PC-3 (cell line): ENCODE data around the gene SERTAD1. TPM values are rescaled to one million over a fixed set of nuclear protein-coding genes. Genes with fewer than 3 reads are reported as not detected.
"Not testable (repeated sequence)": the region's sequence is repeated elsewhere in the genome, so short reads cannot be mapped to it uniquely, and the experiment has no call there.

Source experiments
- ATAC-seq: fragments of 200-7000 bp; cut with Tn5 transposase; 2 replicates; pipeline ENCODE4 v1.9.1; 2020; ENCODE audit warnings: mild to moderate bottlenecking, moderate library complexity
- BruUV-seq: library from RNA; stranded (reverse); fragments of 400-500 nt; replicated peaks from 2 replicates; lab custom pipeline; 2021; lab: Mats Ljungman, UMichigan
- CTCF ChIA-PET: fragments of 300-600 bp; sonication (Branson Sonifier 250); formaldehyde crosslinking; loops from one replicate; lab custom pipeline; 2022; ENCODE audit warnings: antibody characterized with exemption; lab: Charles Lee
- POLR2A ChIA-PET: fragments of 300-600 bp; sonication (Branson Sonifier 250); formaldehyde crosslinking; loops from one replicate; lab custom pipeline; 2022; ENCODE audit warnings: antibody characterized with exemption; ENCODE audit not compliant: unreplicated experiment; lab: Charles Lee
- DNase-seq: peaks from one replicate; pipeline ENCODE4 v3.0.0-alpha.2; 2015
- H2AFZ ChIP-seq: fragments of 300-600 bp; sonication (generic); 2 replicates; pipeline ENCODE4 v1.6.0; 2016; ENCODE audit warnings: antibody characterized with exemption, low read length
- H3F3A ChIP-seq: fragments of 300-600 bp; sonication (generic); one replicate; pipeline ENCODE4 v1.6.0; 2017; ENCODE audit warnings: antibody characterized with exemption, low read length, control low read depth, mild to moderate bottlenecking; ENCODE audit not compliant: unreplicated experiment
- H3K27ac ChIP-seq: fragments of 300-600 bp; sonication (generic); 2 replicates; pipeline ENCODE4 v1.5.1; 2016; ENCODE audit warnings: mild to moderate bottlenecking, low read length
- H3K27me3 ChIP-seq: fragments of 300-600 bp; sonication (generic); 2 replicates; pipeline ENCODE4 v1.6.1; 2016; ENCODE audit warnings: low read length, mixed read lengths
- H3K36me3 ChIP-seq: fragments of 300-600 bp; sonication (generic); 2 replicates; pipeline ENCODE4 v1.6.1; 2016; ENCODE audit warnings: low read depth, mixed run types, low read length, mixed read lengths
- H3K4me1 ChIP-seq: fragments of 300-600 bp; sonication (generic); 2 replicates; pipeline ENCODE4 v1.5.1; 2016; ENCODE audit warnings: low read length; ENCODE audit not compliant: insufficient read depth
- H3K4me2 ChIP-seq: fragments of 300-600 bp; sonication (generic); 2 replicates; pipeline ENCODE4 v1.6.0; 2016; ENCODE audit warnings: low read length
- H3K4me3 ChIP-seq: fragments of 300-600 bp; sonication (generic); 2 replicates; pipeline ENCODE4 v1.5.1; 2016; ENCODE audit warnings: mild to moderate bottlenecking, low read length, mixed read lengths
- H3K79me2 ChIP-seq: fragments of 300-600 bp; sonication (generic); 2 replicates; pipeline ENCODE4 v1.6.1; 2017; ENCODE audit warnings: low read length, mixed read lengths
- H3K9ac ChIP-seq: fragments of 300-600 bp; sonication (generic); 2 replicates; pipeline ENCODE4 v1.6.0; 2016; ENCODE audit warnings: mild to moderate bottlenecking, low read length
- H3K9me2 ChIP-seq: fragments of 300-600 bp; sonication (generic); replicated peaks from 2 replicates; pipeline ENCODE4 v1.6.1; 2016; ENCODE audit warnings: mixed run types, low read length, mixed read lengths
- H3K9me3 ChIP-seq: fragments of 300-600 bp; sonication (generic); 2 replicates; pipeline ENCODE4 v1.6.1; 2016; ENCODE audit warnings: low read length, mixed read lengths
- H4K20me1 ChIP-seq: fragments of 300-600 bp; sonication (generic); 2 replicates; pipeline ENCODE4 v1.6.1; 2016; ENCODE audit warnings: low read length, mixed read lengths
- CTCF ChIP-seq: fragments of 300-600 bp; sonication (generic); conservative IDR thresholded peaks from 2 replicates; pipeline ENCODE4 v1.5.1; 2017; ENCODE audit warnings: antibody characterized with exemption, low read depth, mild to moderate bottlenecking, low read length
- EZH2 ChIP-seq: fragments of 300-600 bp; sonication (generic); IDR thresholded peaks from one replicate; pipeline ENCODE4 v1.6.1; 2017; ENCODE audit warnings: antibody characterized with exemption, mild to moderate bottlenecking, low read length; ENCODE audit not compliant: unreplicated experiment
- EZH2phosphoT487 ChIP-seq: fragments of 300-600 bp; sonication (generic); IDR thresholded peaks from 2 replicates; pipeline ENCODE4 v1.6.1; 2018; ENCODE audit warnings: mild to moderate bottlenecking, antibody characterized with exemption, low read length, borderline replicate concordance
- intact Hi-C: fragments of 100-400 bp; cut with micrococcal nuclease; formaldehyde crosslinking; loops from 2 replicates; pipeline ENCODE4 v1.9.0; 2023
- total RNA-seq: library from RNA; depleted of rRNA; stranded (reverse); fragments of >200 nt; gene quantifications from 2 replicates; pipeline ENCODE4 v1.2.3, GENCODE V29; 2014

The SERTAD1 gene
- total RNA-seq, 1 experiment from 2014 or later = 16.8 TPM

GRCh38 chr19:40410030-40410389 is 15.8 kb downstream of the SERTAD1 start:
- Histone ChIP-seq H3K4me2 (no peak overlapping the region), H3K79me2 (no peaks in the 10 kb centered on the region), H3K27me3 (no peaks in the 10 kb centered on the region), H3F3A (no peaks in the 10 kb centered on the region), H3K4me1 (no peaks in the 10 kb centered on the region), H3K9ac (no peak overlapping the region), H2AFZ (no peak overlapping the region), H3K9me3 (no peaks in the 10 kb centered on the region), H3K9me2 (no peaks in the 10 kb centered on the region), H3K27ac (no peak overlapping the region), H3K4me3 (no peak overlapping the region), H4K20me1 (no peaks in the 10 kb centered on the region), H3K36me3 (no peaks in the 10 kb centered on the region)
- DNase-seq (no peak), ATAC-seq (no peak)
- POLR2A ChIA-PET = no interaction called here
- intact Hi-C loops = no loop called here
- no TSS peak for BruUV-seq
- CTCF ChIA-PET = no interaction called here
- no peak for TF ChIP-seq EZH2
- no peak for TF ChIP-seq EZH2phosphoT487
- no peak for TF ChIP-seq CTCF

- H3K27ac ChIP-seq, BruUV-seq, CTCF ChIA-PET, H3K9me3 ChIP-seq, H3K9me2 ChIP-seq, H3K4me2 ChIP-seq, intact Hi-C loops, H3K4me3 ChIP-seq, H3K27me3 ChIP-seq, H3K36me3 ChIP-seq, H2AFZ ChIP-seq, H3F3A ChIP-seq, H4K20me1 ChIP-seq, POLR2A ChIA-PET, H3K9ac ChIP-seq, H3K79me2 ChIP-seq, H3K4me1 ChIP-seq, DNase-seq, ATAC-seq: not testable (repeated sequence)
Measured at GRCh38 chr19:40408598-40408925, 17.2 kb downstream of the SERTAD1 start.

GRCh38 chr19:40407714-40408597 is 17.8 kb downstream of the SERTAD1 start:
- BruUV-seq = no TSS peak
- Histone ChIP-seq H3K9ac (no peak overlapping the region), H3K9me3 (no peaks in the 10 kb centered on the region), H3K9me2 (no peaks in the 10 kb centered on the region), H3K4me3 (no peak overlapping the region), H3K4me2 (no peak overlapping the region), H2AFZ (no peak overlapping the region), H3K4me1 (peaks cover 4% of the 10 kb centered on the region; the same call in 1 of the 2 replicates), H3K36me3 (no peaks in the 10 kb centered on the region), H3F3A (no peaks in the 10 kb centered on the region), H3K27ac (no peak overlapping the region), H3K79me2 (no peaks in the 10 kb centered on the region), H3K27me3 (no peaks in the 10 kb centered on the region), H4K20me1 (no peaks in the 10 kb centered on the region)
- POLR2A ChIA-PET = no interaction called here
- ATAC-seq (no peak), DNase-seq (no peak)
- TF ChIP-seq EZH2phosphoT487 = no peak
- no peak for TF ChIP-seq EZH2
- no peak for TF ChIP-seq CTCF
- CTCF ChIA-PET = no interaction called here
- intact Hi-C loops = no loop called here
